ENCODE results near the gene DCD. TPM values are rescaled to one million over a fixed set of nuclear protein-coding genes. Genes with fewer than 3 reads are reported as not detected.

DCD gene
- total RNA-seq: not detected in 2 replicates

DNA sequence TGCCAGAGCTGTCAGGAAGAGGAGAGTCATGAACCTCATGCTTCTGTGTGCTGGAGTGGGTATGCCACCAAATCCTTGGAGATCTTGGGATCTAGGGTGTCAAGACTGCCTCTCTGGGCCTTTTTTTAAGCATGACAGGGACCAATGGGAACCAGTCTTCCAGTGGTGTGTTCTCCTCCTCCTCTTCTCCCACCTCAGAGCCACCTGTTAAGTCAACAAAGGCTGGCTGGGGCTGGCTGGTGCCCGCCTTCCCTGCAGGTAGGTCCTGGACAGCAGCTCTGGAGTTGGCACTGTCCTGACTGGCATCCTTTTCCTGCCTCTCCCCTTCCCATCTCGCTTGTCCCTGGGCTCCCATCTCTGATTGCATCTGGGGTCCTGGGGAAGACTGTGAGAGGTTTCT is at the start of gene DCD:
DCD (minus strand) TSS at position 101 of the 400 bp plus-strand sequence; CDS start at position 39, 62 bp downstream.

GRCh38 chr12:54634795-54635194 is 13.4 kb downstream of the DCD start, which contains the start of gene LACRT:
Gene LACRT (minus strand): TSS chr12:54634895. CDS start chr12:54634841, 54 bp downstream.

Other genes with a start within 250 kb of the DCD start
- gene ITGA5, start 229.1 kb downstream of the DCD start, total RNA-seq: 298 and 790 TPM in 2 replicates
- gene GTSF1, start 174.8 kb downstream of the DCD start, total RNA-seq: 8.1 and 13.5 TPM in 2 replicates
- 0.14 TPM in 1 of 2 replicates, not detected in the other for gene NCKAP1L, start 150.6 kb downstream of the DCD start, total RNA-seq
- not detected in 2 replicates for gene PDE1B, start 98.8 kb downstream of the DCD start, total RNA-seq
- not detected in 2 replicates for gene PPP1R1A, start 59.7 kb downstream of the DCD start, total RNA-seq
- not detected in 2 replicates for gene LACRT, start 13.5 kb downstream of the DCD start, total RNA-seq
- gene MUCL1, start 206.2 kb upstream of the DCD start, total RNA-seq: not detected in 2 replicates

Measured in placental pericyte (primary cell).